Tibial nerve (tissue), 4 donors: ENCODE measurements around the gene SEPTIN8. TPM values are rescaled to one million over a fixed set of nuclear protein-coding genes. Genes with fewer than 3 reads are reported as not detected.

Experiments used
- DNase-seq, 2 donors: peaks; one replicate each; pipeline ENCODE4 v3.0.0-alpha.2; 2019; ENCODE audit warnings: low spot score in 2 of 2
- H3K27ac ChIP-seq, 4 donors: fragments of 200-600 bp; sonication (generic) in 3 of 4; one replicate each; pipeline ENCODE4 v1.5.1; 2017 to 2019; ENCODE audit warnings: mild to moderate bottlenecking in 1 of 4
- H3K27me3 ChIP-seq, 2 donors: fragments of 200-600 bp; sonication (generic) in 1 of 2; one replicate each; pipeline versions ENCODE4 v1.5.1 to v1.6.0; 2017 to 2019
- H3K36me3 ChIP-seq, 3 donors: fragments of 200-600 bp; sonication (generic); one replicate each; pipeline ENCODE4 v1.5.1; 2018 to 2019
- H3K4me1 ChIP-seq, 4 donors: fragments of 200-600 bp; sonication (generic) in 3 of 4; one replicate each; pipeline ENCODE4 v1.5.1; 2017 to 2019
- H3K4me3 ChIP-seq, 4 donors: fragments of 200-600 bp; sonication (generic) in 3 of 4; one replicate each; pipeline ENCODE4 v1.5.1; 2017 to 2019; ENCODE audit warnings: mild to moderate bottlenecking in 1 of 4, moderate library complexity in 1 of 4
- H3K9me3 ChIP-seq, 4 donors: fragments of 200-600 bp; sonication (generic) in 3 of 4; one replicate each; pipeline ENCODE4 v1.5.1; 2017 to 2019
- EP300 ChIP-seq, 2 donors: sonication (generic); formaldehyde crosslinking; IDR thresholded peaks; one replicate each; pipeline ENCODE4 v1.6.1; 2017; ENCODE audit warnings: antibody characterized with exemption in 2 of 2, mild to moderate bottlenecking in 1 of 2
- POLR2A ChIP-seq, 2 donors: fragments of 450-650 bp; IDR thresholded peaks; one replicate each; pipeline ENCODE4 v1.6.1; 2017; ENCODE audit warnings: antibody characterized with exemption in 2 of 2, mild to moderate bottlenecking in 2 of 2, moderate library complexity in 2 of 2
- WGBS, 2 donors: methylation state at CpG; one replicate each; pipeline ENCODE4 v1.1.5; 2018; 5-methylcytosine and 5-hydroxymethylcytosine counted together
- total RNA-seq, 4 donors: library from RNA; depleted of rRNA; stranded (reverse); fragments of >200 nt; gene quantifications; one replicate each; pipeline ENCODE4 v1.1.0, GENCODE V29; 2016
- TF ChIP-seq, protein P1 (sequence below), 5 experiments: fragments of 200-600 bp in 3 of 5; fragments of 450-650 bp in 2 of 5; sonication (generic) in 3 of 5; IDR thresholded peaks; one replicate each; pipeline ENCODE4 v1.5.1; 2016 to 2019; ENCODE audit warnings: antibody characterized with exemption in 5 of 5, mild to moderate bottlenecking in 3 of 5, moderate library complexity in 2 of 5

Gene SEPTIN8
- total RNA-seq, 4 donors from 2014 or later: 38.5 to 48.3 (median 44.2) TPM

DNA sequence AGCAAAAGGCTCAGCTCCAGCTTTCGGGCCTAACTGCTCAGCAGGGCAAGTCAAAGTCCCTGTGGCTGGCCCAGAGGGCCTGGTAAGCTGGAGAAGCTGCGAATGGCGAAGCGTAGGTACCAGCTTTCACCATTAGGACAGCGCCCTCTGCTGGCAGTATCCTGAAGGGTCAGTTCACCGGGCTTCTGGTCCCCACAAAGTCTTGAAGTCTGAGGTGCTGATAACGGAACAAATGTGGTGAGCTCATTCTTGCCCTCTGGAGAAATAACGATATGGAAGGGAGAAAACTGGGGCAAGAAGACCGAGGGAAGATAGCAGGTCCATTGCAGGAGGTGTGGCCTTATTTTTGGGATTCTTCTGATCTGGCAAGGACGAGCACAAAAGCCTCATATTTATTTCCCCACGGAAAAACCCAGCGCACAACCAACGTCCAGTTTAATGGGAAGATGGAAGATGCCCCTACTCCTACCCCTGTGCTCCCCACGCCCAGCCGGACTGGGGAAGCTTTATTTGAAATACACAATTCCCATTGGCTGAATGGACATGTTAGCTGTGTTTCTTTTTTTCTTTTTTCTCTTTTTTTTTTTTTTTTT, 43.2 kb upstream of the SEPTIN8 start:
- Histone ChIP-seq H3K4me1 (peaks cover 0 to 48% (median 22%) of the 10 kb centered on the region in 4 donors), H3K4me3 (peak overlapping the region in 1 of 4 donors; percentile 19), H3K27me3 (peaks cover 0 to 45% of the 10 kb centered on the region in 2 donors), H3K36me3 (peaks cover 0 to 9% (median 0%) of the 10 kb centered on the region in 3 donors), H3K27ac (peak overlapping the region in 3 of 4 donors; percentile 34 to 68 (median 57)), H3K9me3 (no peaks in the 10 kb centered on the region)
- TF ChIP-seq POLR2A (IDR thresholded peaks at IDR 0.05) (no peak), EP300 (IDR thresholded peaks at IDR 0.05) (peak in 1 of 2 donors; percentile 48)
- TF ChIP-seq, protein P1, sequence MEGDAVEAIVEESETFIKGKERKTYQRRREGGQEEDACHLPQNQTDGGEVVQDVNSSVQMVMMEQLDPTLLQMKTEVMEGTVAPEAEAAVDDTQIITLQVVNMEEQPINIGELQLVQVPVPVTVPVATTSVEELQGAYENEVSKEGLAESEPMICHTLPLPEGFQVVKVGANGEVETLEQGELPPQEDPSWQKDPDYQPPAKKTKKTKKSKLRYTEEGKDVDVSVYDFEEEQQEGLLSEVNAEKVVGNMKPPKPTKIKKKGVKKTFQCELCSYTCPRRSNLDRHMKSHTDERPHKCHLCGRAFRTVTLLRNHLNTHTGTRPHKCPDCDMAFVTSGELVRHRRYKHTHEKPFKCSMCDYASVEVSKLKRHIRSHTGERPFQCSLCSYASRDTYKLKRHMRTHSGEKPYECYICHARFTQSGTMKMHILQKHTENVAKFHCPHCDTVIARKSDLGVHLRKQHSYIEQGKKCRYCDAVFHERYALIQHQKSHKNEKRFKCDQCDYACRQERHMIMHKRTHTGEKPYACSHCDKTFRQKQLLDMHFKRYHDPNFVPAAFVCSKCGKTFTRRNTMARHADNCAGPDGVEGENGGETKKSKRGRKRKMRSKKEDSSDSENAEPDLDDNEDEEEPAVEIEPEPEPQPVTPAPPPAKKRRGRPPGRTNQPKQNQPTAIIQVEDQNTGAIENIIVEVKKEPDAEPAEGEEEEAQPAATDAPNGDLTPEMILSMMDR (IDR thresholded peaks at IDR 0.05): peak; percentile 88 to 93 (median 90)
- 11 to 17% methylated on average over 15 of the region's 15 CpGs for WGBS, 2 donors
- DNase-seq: peak; percentile 94 to 98

DNA sequence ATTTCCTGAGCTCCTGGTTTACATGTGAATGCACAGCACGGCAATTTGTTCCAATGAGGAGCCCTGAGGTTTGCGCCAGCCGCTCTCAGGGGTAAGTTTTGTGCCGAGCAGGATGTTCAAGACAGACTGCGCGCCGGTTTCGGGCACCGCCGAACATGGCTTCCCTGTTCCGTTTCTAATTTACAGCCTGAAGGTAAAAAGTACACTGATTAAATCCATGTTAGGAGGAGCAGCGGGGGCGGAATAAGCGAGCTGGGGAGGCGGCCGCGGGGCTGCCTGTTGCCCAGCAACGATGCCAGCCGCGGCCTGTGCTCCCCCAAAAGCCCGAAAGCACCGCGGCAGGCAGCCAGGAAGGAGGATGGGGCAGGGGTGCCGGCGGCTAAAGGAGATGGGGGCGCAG, 42.4 kb upstream of the SEPTIN8 start:
- TF ChIP-seq, protein P1 (IDR thresholded peaks at IDR 0.05): no peak
- TF ChIP-seq POLR2A (IDR thresholded peaks at IDR 0.05) (no peak), EP300 (IDR thresholded peaks at IDR 0.05) (no peak)
- no peak for DNase-seq
- H3K27me3 ChIP-seq: peaks cover 0 to 46% of the 10 kb centered on the region in 2 donors
- H3K4me3 ChIP-seq: peak overlapping the region in 2 of 4 donors; percentile 4 to 19
- peaks cover 0 to under 1% (median 0%) of the 10 kb centered on the region in 3 donors for H3K36me3 ChIP-seq
- no peaks in the 10 kb centered on the region for H3K9me3 ChIP-seq
- WGBS, 2 donors: 25 to 35% methylated on average over 26 of the region's 26 CpGs
- H3K4me1 ChIP-seq: peaks cover 0 to 43% (median 22%) of the 10 kb centered on the region in 4 donors
- peak overlapping the region in 3 of 4 donors; percentile 34 to 58 (median 57) for H3K27ac ChIP-seq

DNA sequence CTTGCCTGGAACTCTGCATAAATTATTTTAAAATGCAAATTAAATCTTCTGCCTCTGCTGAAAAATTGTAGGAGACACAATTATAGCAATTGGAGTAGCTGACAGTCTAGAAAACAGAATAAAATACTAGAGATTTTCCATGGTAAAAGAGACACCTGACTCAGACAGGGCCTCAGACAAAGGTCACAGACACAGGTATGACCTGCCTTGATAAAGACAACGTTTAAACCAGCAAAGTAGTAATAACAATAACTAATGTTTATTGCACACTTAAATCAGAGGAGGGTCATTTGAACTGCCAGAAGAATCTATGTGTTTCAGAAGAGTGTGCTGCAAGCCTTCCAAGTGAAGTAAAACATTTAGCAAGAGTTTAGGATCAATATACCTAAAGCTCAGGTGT, 40.0 kb upstream of the SEPTIN8 start:
- H3K4me3 ChIP-seq: no peak overlapping the region
- WGBS, 2 donors: 77 to 78% methylated on average over 1 of the region's 1 CpG
- H3K36me3 ChIP-seq: no peaks in the 10 kb centered on the region
- peaks cover 2 to 49% of the 10 kb centered on the region in 2 donors for H3K27me3 ChIP-seq
- no peak overlapping the region for H3K27ac ChIP-seq
- no peak for DNase-seq
- peaks cover 0 to 46% (median 16%) of the 10 kb centered on the region in 4 donors for H3K4me1 ChIP-seq
- H3K9me3 ChIP-seq: no peaks in the 10 kb centered on the region
- TF ChIP-seq POLR2A (IDR thresholded peaks at IDR 0.05) (no peak), EP300 (IDR thresholded peaks at IDR 0.05) (no peak)
- TF ChIP-seq, protein P1 (IDR thresholded peaks at IDR 0.05): no peak

DNA sequence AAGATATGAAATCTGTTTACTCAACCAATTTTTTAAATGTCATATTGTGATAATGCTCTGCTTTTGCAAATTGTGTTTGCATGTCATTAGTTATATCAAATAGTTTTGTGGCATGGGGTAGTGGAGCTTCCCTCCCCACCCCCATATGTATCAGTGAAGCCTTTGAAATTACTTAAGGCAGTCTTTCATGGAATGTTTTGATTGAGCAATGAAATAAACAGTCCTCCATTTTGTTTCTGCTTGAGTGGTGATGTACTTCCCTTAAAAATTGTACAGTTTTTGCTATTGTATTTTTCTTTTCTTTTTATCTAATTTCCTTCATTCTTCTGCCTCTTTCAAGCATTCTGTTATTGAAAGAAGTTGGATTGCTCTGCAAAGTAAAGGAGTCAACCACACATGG, 39.5 kb upstream of the SEPTIN8 start:
- Histone ChIP-seq H3K36me3 (no peaks in the 10 kb centered on the region), H3K27me3 (peaks cover 2 to 53% of the 10 kb centered on the region in 2 donors), H3K4me1 (peaks cover 0 to 41% (median 14%) of the 10 kb centered on the region in 4 donors), H3K27ac (no peak overlapping the region), H3K9me3 (no peaks in the 10 kb centered on the region), H3K4me3 (no peak overlapping the region)
- TF ChIP-seq POLR2A (IDR thresholded peaks at IDR 0.05): no peak
- TF ChIP-seq, protein P1 (IDR thresholded peaks at IDR 0.05): no peak
- TF ChIP-seq EP300 (IDR thresholded peaks at IDR 0.05): no peak
- no peak for DNase-seq

DNA sequence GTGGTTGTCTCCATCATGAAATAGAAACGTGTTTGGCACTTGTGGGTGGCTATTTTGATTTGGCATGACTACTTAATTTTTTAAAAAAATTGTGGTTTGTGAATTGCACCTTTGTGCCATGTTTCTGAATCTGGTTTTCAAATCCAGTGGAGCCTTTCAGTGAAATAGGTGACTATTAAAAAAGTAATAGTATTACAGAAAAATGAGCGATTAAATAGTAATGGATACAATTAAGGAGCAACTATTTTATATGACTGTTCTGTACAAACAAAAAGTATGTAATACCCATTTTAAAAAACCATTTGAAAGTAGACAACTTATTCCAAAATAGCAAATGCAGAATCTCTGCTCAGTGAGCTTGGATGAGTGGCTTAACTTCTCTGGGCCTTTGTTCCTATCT, 39.0 kb upstream of the SEPTIN8 start:
- no peaks in the 10 kb centered on the region for H3K9me3 ChIP-seq
- no peak overlapping the region for H3K27ac ChIP-seq
- no peaks in the 10 kb centered on the region for H3K36me3 ChIP-seq
- 80 to 81% methylated on average over 2 of the region's 2 CpGs for WGBS, 2 donors
- DNase-seq: no peak
- H3K4me3 ChIP-seq: no peak overlapping the region
- TF ChIP-seq POLR2A (IDR thresholded peaks at IDR 0.05) (no peak), EP300 (IDR thresholded peaks at IDR 0.05) (no peak)
- TF ChIP-seq, protein P1 (IDR thresholded peaks at IDR 0.05): no peak
- H3K4me1 ChIP-seq: peaks cover 0 to 36% (median 12%) of the 10 kb centered on the region in 4 donors
- peaks cover 2 to 58% of the 10 kb centered on the region in 2 donors for H3K27me3 ChIP-seq
